K562 (cell line): ENCODE measurements around the gene PDE4D. TPM values are rescaled to one million over a fixed set of nuclear protein-coding genes. Genes with fewer than 3 reads are reported as not detected.

Experiments used
- ATAC-seq: fragments of 200-7000 bp; cut with Tn5 transposase; 3 replicates; pipeline ENCODE4 v1.9.1; 2020; ENCODE audit warnings: moderate library complexity
- BruUV-seq: library from RNA; stranded (reverse); fragments of 400-500 nt; replicated peaks from 2 replicates; lab custom pipeline; 2021; lab: Mats Ljungman, UMichigan
- CTCF ChIA-PET: fragments of 300-600 bp; formaldehyde crosslinking; extraction: SDS; loops from one replicate; lab custom pipeline; 2021; ENCODE audit warnings: low intra/inter-chr PET ratio; lab: Yijun Ruan, JAX
- POLR2A ChIA-PET: fragments of 300-600, 350-650 bp; sonication (Branson Sonifier 250); formaldehyde crosslinking; extraction: SDS; loops from one replicate; lab custom pipeline; 2021; ENCODE audit warnings: antibody characterized with exemption, inconsistent platforms; lab: Yijun Ruan, JAX
- DNase-seq, 4 experiments: peaks; one replicate each; pipeline versions ENCODE4 v3.0.0 to v3.0.0-alpha.2; 2011 to 2018; ENCODE audit warnings: low spot score in 3 of 4, mixed read lengths in 3 of 4; ENCODE audit errors: extremely low read depth in 1 of 4
- FAIRE-seq: peaks from 2 replicates; lab custom pipeline; 2011; peaks lifted over from hg19 to GRCh38; lab: Jason Lieb, UNC
- H2AFZ ChIP-seq: 2 replicates; pipeline ENCODE4 v1.6.0; 2011; ENCODE audit warnings: low read depth, low read length, control low read depth, inconsistent platforms
- H3K27ac ChIP-seq: fragments of 200-600 bp; 3 replicates; pipeline ENCODE4 v1.8.0; 2011; ENCODE audit warnings: low read depth, mild to moderate bottlenecking, control low read depth, inconsistent platforms, low read length, moderate library complexity, mixed read lengths; ENCODE audit errors: extremely low read depth
- H3K27me3 ChIP-seq, 2 experiments: fragments of 300-600 bp in 1 of 2; 2 replicates in 1 of 2; 3 replicates in 1 of 2; pipeline versions ENCODE4 v1.6.0 to v1.8.0; 2011; ENCODE audit warnings: inconsistent platforms in 2 of 2, low read length in 2 of 2, mild to moderate bottlenecking in 1 of 2, mixed read lengths in 1 of 2, moderate library complexity in 1 of 2; ENCODE audit not compliant: control insufficient read depth in 2 of 2, insufficient read depth in 2 of 2
- H3K36me3 ChIP-seq: fragments of 300-600 bp; 3 replicates; pipeline ENCODE4 v1.8.0; 2011; ENCODE audit warnings: mild to moderate bottlenecking, low read length, inconsistent platforms; ENCODE audit not compliant: control insufficient read depth, insufficient read depth
- H3K4me1 ChIP-seq, 2 experiments: fragments of 200-600 bp in 1 of 2; replicated peaks in 1 of 2; 2 replicates in 1 of 2; 3 replicates in 1 of 2; pipeline versions ENCODE4 v1.5.1 to v1.8.0; 2011; ENCODE audit warnings: inconsistent platforms in 2 of 2, low read length in 2 of 2, mild to moderate bottlenecking in 1 of 2, mixed read lengths in 1 of 2, moderate library complexity in 1 of 2; ENCODE audit not compliant: control insufficient read depth in 2 of 2, insufficient read depth in 2 of 2
- H3K4me2 ChIP-seq: 2 replicates; pipeline ENCODE4 v1.6.1; 2011; ENCODE audit warnings: low read length, control low read depth, inconsistent platforms, mixed read lengths; ENCODE audit not compliant: insufficient read depth
- H3K4me3 ChIP-seq: fragments of 200-600 bp; sonication (generic), shearing (Covaris generic); 2 replicates; pipeline ENCODE4 v1.5.1; 2016; ENCODE audit warnings: control low read depth, inconsistent platforms
- H3K79me2 ChIP-seq: fragments of 200-600 bp; 3 replicates; pipeline ENCODE4 v1.8.0; 2011; ENCODE audit warnings: low read length, inconsistent platforms; ENCODE audit not compliant: control insufficient read depth, insufficient read depth
- H3K9ac ChIP-seq, 2 experiments: 2 replicates each; pipeline versions ENCODE4 v1.6.0 to v1.6.1; 2011; ENCODE audit warnings: low read depth in 2 of 2, low read length in 2 of 2, control low read depth in 1 of 2, inconsistent platforms in 1 of 2, mild to moderate bottlenecking in 1 of 2, mixed read lengths in 1 of 2; ENCODE audit not compliant: insufficient read depth in 1 of 2
- H3K9me1 ChIP-seq: one replicate; pipeline ENCODE4 v1.6.0; 2011; ENCODE audit warnings: inconsistent platforms, mild to moderate bottlenecking, low read length, moderate library complexity; ENCODE audit not compliant: control insufficient read depth, insufficient read depth
- H3K9me3 ChIP-seq: replicated peaks from 2 replicates; pipeline ENCODE4 v1.5.1; 2011; ENCODE audit warnings: low read depth, low read length, inconsistent platforms; ENCODE audit not compliant: control insufficient read depth, insufficient read depth
- H4K20me1 ChIP-seq: replicated peaks from 2 replicates; pipeline ENCODE4 v1.6.1; 2011; ENCODE audit warnings: low read length, inconsistent platforms, mixed read lengths; ENCODE audit not compliant: control insufficient read depth, insufficient read depth
- ARID3B ChIP-seq: fragments of 250-450 bp; sonication (Bioruptor Pico); IDR thresholded peaks from 2 replicates; pipeline ENCODE4 v1.4.0; 2020; ENCODE audit warnings: borderline replicate concordance
- CGGBP1 ChIP-seq: fragments of 250-450 bp; sonication (Bioruptor Pico); IDR thresholded peaks from 2 replicates; pipeline ENCODE4 v1.9.0; 2021; ENCODE audit warnings: mild to moderate bottlenecking
- DPF2 ChIP-seq: fragments of 450-650 bp; IDR thresholded peaks from 2 replicates; pipeline ENCODE4 v1.6.1; 2016
- EP300 ChIP-seq: IDR thresholded peaks from 2 replicates; pipeline ENCODE4 v1.6.1; 2012; ENCODE audit warnings: low read length, improper control_type of control experiment
- HDGF ChIP-seq: fragments of 450-650 bp; IDR thresholded peaks from 2 replicates; pipeline ENCODE4 v1.6.1; 2016
- POLR2H ChIP-seq: IDR thresholded peaks from 2 replicates; pipeline ENCODE4 v1.6.1; 2016; ENCODE audit warnings: missing genetic modification characterization, low read depth, mild to moderate bottlenecking, control low read depth, missing compliant biosample characterization, moderate library complexity
- RBFOX2 ChIP-seq: fragments of 200-400 bp; formaldehyde crosslinking; IDR thresholded peaks from 2 replicates; pipeline ENCODE4 v1.6.1; 2017; ENCODE audit warnings: low read depth, mild to moderate bottlenecking, low read length, moderate library complexity
- TEAD4 ChIP-seq, 2 experiments: sonication (generic) in 1 of 2; formaldehyde crosslinking in 1 of 2; IDR thresholded peaks; 2 replicates each; pipeline versions ENCODE4 v1.6.1 to v1.8.0; 2012 to 2022; ENCODE audit warnings: borderline replicate concordance in 1 of 2, inconsistent platforms in 1 of 2, low read length in 1 of 2, mild to moderate bottlenecking in 1 of 2, missing genetic modification reagents in 1 of 2
- TRIM25 ChIP-seq: fragments of 450-650 bp; IDR thresholded peaks from 2 replicates; pipeline ENCODE4 v1.7.0; 2016; ENCODE audit warnings: borderline replicate concordance
- ZBTB49 ChIP-seq: sonication (generic); formaldehyde crosslinking; IDR thresholded peaks from 2 replicates; pipeline ENCODE4 v1.8.0; 2022; ENCODE audit warnings: missing genetic modification reagents, mild to moderate bottlenecking, borderline replicate concordance
- ZBTB5 ChIP-seq: fragments of 450-650 bp; IDR thresholded peaks from 2 replicates; pipeline ENCODE4 v1.6.1; 2017; ENCODE audit warnings: antibody characterized with exemption
- ZFX ChIP-seq: sonication (generic); formaldehyde crosslinking; IDR thresholded peaks from 2 replicates; pipeline ENCODE4 v1.8.0; 2022; ENCODE audit warnings: mild to moderate bottlenecking, missing genetic modification reagents, moderate library complexity
- ZNF143 ChIP-seq: sonication (generic); formaldehyde crosslinking; IDR thresholded peaks from 2 replicates; pipeline ENCODE4 v1.9.0; 2022; ENCODE audit warnings: mild to moderate bottlenecking, missing genetic modification reagents
- ZNF57 ChIP-seq: fragments of 450-650 bp; formaldehyde crosslinking; IDR thresholded peaks from 2 replicates; pipeline ENCODE4 v1.4.0; 2020; ENCODE audit warnings: mild to moderate bottlenecking, moderate library complexity
- WGBS: fragments of 100-300 bp; shearing (Covaris generic); methylation state at CpG from one replicate; pipeline ENCODE4 v1.1.6; 2016; ENCODE audit warnings: low coverage, mixed read lengths; ENCODE audit not compliant: insufficient coverage; ENCODE audit errors: missing lambda C conversion rate; 5-methylcytosine and 5-hydroxymethylcytosine counted together
- in situ Hi-C: fragments of 300-500 bp; cut with MboI; formaldehyde crosslinking; loops from 4 replicates; pipeline ENCODE4 v1.15.0; 2018; ENCODE audit warnings: inconsistent platforms, mixed read lengths
- intact Hi-C: fragments of 100-400 bp; cut with micrococcal nuclease; formaldehyde crosslinking; loops from 2 replicates; pipeline ENCODE4 v1.14.2; 2022
- polyA plus RNA-seq, 8 experiments: library from polyadenylated mRNA; depleted of rRNA in 4 of 8; stranded (reverse) in 5 of 8; unstranded in 3 of 8; fragments of >200 nt; fragmentation: Nextera tagmentation in 2 of 8; fragmentation: Illumina TruSeq in 1 of 8; extraction: Ambion mirVana in 2 of 8; extraction: Trizol in 1 of 8; gene quantifications; 2 replicates each; pipeline versions ENCODE4 v1.2.1 to v1.2.3, GENCODE V29; 2011 to 2014; ENCODE audit warnings: inconsistent platforms in 1 of 8, missing spikeins in 1 of 8
- total RNA-seq, 7 experiments: library from RNA; depleted of rRNA in 6 of 7; stranded (reverse); fragments of >200 nt in 6 of 7; fragmentation: Illumina TruSeq in 2 of 7; extraction: Trizol in 2 of 7; gene quantifications; 2 replicates each; pipeline versions ENCODE4 v1.2.1 to v1.2.3, GENCODE V29; 2011 to 2021; ENCODE audit warnings: low replicate concordance in 1 of 7

PDE4D gene
- total and polyA plus RNA-seq, 9 of the 15 experiments (the other 6 are each of a cell fraction or from before 2014, with no cell fraction given) = 0.04 to 0.46 (median 0.13) TPM

GRCh38 chr5:59485629-59486439 is 407.7 kb downstream of the PDE4D start:
- Histone ChIP-seq H3K9me1 (no peaks in the 10 kb centered on the region), H3K4me1 (no peaks in the 10 kb centered on the region), H3K9ac (no peak overlapping the region), H3K79me2 (no peaks in the 10 kb centered on the region), H3K27ac (no peak overlapping the region), H3K36me3 (no peaks in the 10 kb centered on the region), H3K27me3 (no peaks in the 10 kb centered on the region), H3K4me3 (no peak overlapping the region), H2AFZ (no peak overlapping the region), H3K9me3 (no peaks in the 10 kb centered on the region), H3K4me2 (no peak overlapping the region), H4K20me1 (no peaks in the 10 kb centered on the region)
- in situ Hi-C loops = no loop called here
- DNase-seq = no peak
- 0% methylated on average over 2 of the region's 2 CpGs for WGBS
- no peak for ATAC-seq
- intact Hi-C loops = no loop called here
- BruUV-seq = no TSS peak
- CTCF ChIA-PET = no interaction called here
- FAIRE-seq = no peak
- POLR2A ChIA-PET = no interaction called here
- no peak for TF ChIP-seq ZBTB49 (CRISPR knock-in tag)
- TF ChIP-seq CGGBP1 (CRISPR knock-in tag) = no peak
- TF ChIP-seq TEAD4 (IDR thresholded peaks at IDR 0.05; ENCODE audit: low read length) = no peak
- TF ChIP-seq TEAD4 (CRISPR knock-in tag; IDR thresholded peaks at IDR 0.05; ENCODE audit: borderline replicate concordance) = no peak
- no peak for TF ChIP-seq HDGF
- TF ChIP-seq ZBTB5 = no peak
- no peak for TF ChIP-seq TRIM25
- TF ChIP-seq EP300 = no peak
- no peak for TF ChIP-seq POLR2H (tag)
- no peak for TF ChIP-seq ZFX (CRISPR knock-in tag)
- no peak for TF ChIP-seq ZNF143 (CRISPR knock-in tag)
- TF ChIP-seq ARID3B (CRISPR knock-in tag) = no peak
- TF ChIP-seq DPF2 = no peak
- no peak for TF ChIP-seq RBFOX2
- no peak for TF ChIP-seq ZNF57 (CRISPR knock-in tag)
